Epidermal melanocyte (primary cell): ENCODE measurements around the gene VWA8.
"Not testable (repeated sequence)": the region's sequence is repeated elsewhere in the genome, so short reads cannot be mapped to it uniquely, and the experiment has no call there.

ENCODE experiments used
- DNase-seq: peaks from one replicate; pipeline ENCODE4 v3.0.0; 2011; ENCODE audit warnings: low spot score; ENCODE audit not compliant: insufficient read length

VWA8 gene

DNA sequence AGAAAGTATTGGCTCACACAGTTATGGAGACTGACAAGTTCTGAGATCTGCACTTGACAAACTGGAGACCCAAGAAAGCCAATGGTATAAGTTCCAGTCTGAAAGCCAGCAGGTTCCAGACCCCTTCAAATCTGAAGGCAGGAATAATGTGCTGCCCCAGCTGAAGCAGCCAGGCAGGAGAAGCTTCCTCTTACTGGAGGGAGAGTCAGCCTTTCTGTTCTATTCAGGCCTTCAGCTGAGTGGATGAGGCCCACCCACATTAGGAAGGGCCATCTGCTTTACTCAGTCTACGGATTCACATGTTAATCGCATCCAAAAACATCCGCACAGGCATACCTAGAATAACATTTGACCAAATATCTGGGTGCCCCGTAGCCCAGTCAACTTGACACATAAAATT lies 8.2 kb upstream of the VWA8 start:
- no peak for DNase-seq

- no peak for DNase-seq
Measured at GRCh38 chr13:41966671-41967070, 5.8 kb upstream of the VWA8 start.

DNA sequence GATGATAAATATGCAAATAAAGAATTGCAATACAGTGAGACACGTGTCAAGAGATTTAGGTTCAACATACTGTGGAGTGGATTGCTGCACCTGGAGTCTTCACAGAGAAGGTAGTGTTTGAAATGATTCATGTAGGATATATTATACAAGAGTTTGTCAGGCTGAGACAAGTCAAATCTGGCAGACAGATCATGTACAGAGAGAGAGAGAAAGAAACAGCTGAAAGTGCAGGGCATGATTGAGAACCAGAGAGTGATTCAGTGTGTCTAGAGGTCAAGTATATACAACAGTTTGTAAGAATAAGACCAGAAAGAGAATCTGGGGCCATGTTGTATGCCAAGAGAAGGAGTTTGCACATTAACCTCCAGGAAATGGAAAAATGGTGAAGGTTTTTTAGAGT lies 2.1 kb upstream of the VWA8 start:
- DNase-seq = no peak

DNA sequence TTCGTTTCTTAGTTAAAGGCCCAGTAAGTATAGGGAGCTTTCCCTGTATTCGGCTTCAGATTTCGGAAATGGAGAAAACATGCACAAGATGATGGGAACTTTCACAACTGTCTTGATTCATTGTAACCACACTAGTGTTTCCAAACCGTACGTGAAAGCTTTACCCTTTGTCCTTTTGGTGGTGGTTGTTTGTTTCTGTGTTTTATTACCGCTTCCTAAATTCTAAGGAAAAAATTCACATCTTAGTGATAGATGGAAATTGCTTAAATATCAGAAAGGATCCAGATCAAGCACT lies 504 bp upstream of the VWA8 start:
- peak; percentile 37 for DNase-seq

- DNase-seq = no peak
Measured at GRCh38 chr13:41960211-41960636, 685 bp downstream of the VWA8 start.

- DNase-seq = no peak
Measured at GRCh38 chr13:41956272-41956671, 4.6 kb downstream of the VWA8 start.

DNA sequence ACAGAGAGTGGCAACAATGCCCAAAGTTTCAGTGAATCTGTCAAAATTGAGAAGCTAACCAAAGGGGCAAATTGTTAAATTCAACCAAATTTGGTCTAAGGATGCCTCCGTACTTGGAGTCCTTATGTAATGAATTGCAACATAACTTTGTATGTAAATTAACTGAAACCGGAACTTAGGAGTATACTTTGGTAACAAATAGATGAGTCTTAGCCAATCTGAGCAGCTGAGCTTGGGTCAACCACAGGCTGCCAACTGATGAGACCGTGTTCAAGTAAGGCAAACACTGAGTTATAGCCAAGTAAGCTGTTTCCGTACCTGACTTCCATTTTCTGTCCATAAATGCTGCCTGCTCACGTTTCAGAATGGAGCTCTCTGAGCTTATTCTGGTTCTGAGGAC lies 5.3 kb downstream of the VWA8 start:
- no peak for DNase-seq

- no peak for DNase-seq
Measured at GRCh38 chr13:41954226-41954625, 6.7 kb downstream of the VWA8 start.

GRCh38 chr13:41952749-41953148 lies 8.2 kb downstream of the VWA8 start:
- no peak for DNase-seq

GRCh38 chr13:41949104-41949503 lies 11.8 kb downstream of the VWA8 start:
- not testable (repeated sequence) for DNase-seq

- DNase-seq = no peak
Measured at GRCh38 chr13:41945926-41946325, 15.0 kb downstream of the VWA8 start.

DNA sequence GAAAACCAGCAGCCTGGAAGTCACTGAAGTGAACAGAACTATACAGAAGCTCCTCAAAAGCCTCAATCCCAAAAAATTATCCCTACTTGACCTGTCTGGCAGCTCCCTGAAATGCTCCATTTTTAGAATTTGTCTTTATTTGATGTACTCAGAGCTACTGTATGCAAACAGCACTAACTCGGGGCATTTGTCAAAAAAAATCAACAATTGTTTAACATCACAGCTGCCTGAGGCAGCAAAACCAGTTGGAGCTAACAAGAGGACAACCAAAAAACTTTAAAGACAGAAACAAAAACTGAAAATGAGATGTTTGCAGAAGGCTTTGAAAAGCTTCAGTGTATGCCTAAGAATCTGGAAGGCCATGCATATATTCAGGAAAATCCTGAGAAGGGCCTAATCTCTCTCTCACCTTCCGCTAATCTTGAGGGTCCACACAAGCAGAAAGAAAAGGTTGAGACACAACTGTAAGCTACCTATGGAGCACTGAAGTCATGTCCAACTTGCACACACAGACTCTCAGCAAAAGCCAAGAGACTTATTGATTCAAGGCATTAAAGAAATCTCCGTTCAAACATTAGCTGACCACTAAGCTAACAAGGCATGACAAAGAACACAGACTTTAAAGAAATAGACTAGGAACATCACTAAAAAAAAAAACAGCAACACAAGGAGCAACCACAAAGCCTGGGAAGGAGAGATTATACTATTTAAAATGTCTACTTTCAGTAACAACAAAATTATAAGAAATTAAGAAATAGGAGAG lies 16.1 kb downstream of the VWA8 start:
- DNase-seq = no peak

GRCh38 chr13:41944229-41944628 lies 16.7 kb downstream of the VWA8 start:
- DNase-seq = no peak

DNA sequence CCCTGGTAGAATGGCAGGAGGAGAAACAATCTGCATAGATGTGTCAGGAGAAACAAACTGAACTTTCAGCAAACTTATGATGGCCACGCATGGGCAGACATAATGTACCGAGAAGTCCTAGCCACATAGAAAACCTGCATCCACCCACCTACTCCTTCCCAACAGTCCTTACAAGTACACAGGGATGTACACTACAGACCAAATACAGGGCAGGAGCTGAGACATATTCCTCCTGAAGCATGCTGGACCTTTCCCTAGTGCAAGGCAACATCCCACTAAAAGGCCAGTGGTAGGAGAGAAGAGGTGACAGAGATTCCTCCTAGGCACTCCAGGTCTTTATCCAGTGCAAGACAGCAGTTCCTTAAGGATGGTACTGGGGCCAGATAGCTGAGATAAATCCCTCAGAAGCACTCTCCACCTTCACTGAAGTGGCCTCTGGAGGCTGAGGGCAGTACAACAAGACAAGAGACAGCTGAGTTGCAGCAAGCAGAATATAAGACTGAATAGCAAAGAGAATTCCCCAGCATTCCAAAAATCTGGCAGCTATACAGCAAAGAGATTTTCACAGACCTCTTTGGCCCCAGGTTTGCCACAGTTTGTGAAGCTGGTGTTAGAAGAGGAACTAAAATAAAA lies 18.3 kb downstream of the VWA8 start:
- no peak for DNase-seq

DNA sequence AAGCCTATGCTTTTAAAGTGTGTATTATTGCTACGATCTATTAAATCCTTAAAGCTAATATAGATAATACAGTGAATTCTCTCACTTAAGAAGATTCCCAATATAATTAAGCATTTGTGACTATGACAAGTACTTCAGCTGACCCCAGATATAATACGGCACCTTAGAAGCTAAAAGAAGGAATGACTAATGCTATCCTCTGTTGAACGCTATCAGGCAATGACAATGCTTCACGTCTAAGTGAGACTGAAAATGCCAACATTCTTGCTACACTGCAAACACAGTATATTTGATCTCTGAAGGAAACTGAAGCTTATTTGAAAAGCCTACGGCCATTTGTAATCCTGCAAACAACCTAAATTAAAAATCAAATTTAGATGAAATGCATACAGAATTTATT lies 19.7 kb downstream of the VWA8 start:
- DNase-seq = no peak

GRCh38 chr13:41939398-41939797 lies 21.5 kb downstream of the VWA8 start:
- DNase-seq = no peak

- no peak for DNase-seq
Measured at GRCh38 chr13:41938918-41939317, 22.0 kb downstream of the VWA8 start.

DNA sequence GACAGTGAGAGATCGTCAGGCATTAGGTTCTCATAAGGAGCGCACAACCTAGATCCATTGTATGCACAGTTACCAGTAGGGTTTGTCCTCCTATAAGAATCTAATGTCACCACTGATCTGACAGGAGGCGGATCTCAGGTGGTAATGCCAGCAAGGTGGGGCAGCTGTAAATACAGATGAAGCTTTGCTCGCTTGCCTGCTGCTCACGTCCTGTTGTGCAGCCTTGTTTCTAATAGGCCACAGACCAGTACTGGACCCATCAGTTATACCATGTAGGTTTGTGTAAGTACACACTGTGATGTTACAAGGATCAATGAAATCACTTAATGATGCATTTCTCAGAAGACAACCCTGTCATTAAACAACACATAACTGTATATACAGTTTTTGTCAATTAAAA lies 23.5 kb downstream of the VWA8 start:
- DNase-seq = no peak

DNA sequence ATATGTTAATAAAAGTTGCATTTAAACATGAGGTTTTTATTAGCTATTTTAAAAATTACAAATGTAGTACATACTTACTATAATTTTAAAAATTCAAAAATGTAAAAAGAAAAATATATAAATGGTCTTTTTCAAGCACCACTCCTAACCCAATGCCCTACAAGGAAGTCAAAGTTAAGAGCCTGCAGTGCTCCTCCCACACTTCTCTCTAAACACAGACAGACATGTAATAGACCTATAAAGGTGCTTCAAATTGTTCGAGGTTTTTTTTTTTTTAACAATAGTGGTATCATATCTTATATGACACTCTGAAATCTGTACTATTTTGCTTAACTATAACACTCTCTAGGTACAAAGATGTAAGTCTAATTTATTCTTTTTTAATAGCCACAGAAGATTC lies 25.4 kb downstream of the VWA8 start:
- no peak for DNase-seq

GRCh38 chr13:41934994-41935393 lies 25.9 kb downstream of the VWA8 start:
- DNase-seq = no peak

- DNase-seq = no peak
Measured at GRCh38 chr13:41934120-41934519, 26.8 kb downstream of the VWA8 start.

GRCh38 chr13:41931337-41931736 lies 29.6 kb downstream of the VWA8 start:
- no peak for DNase-seq

DNA sequence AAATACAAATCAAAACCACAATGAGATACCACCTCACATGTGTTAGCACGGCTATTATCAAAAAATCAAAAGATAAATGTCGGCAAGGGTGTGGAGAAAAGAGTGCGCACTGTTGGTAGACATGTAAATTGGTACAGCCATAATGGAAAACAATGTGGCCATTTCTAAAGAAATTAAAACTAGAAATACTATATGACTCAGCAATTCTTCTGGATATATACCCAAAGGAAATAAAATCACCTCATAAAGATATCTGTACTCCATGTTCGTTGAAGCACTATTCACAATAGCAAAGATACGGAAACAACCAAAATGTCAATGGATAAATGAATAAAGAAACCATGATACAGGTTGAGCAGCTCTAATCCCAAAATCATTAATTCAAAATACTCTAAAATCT lies 30.8 kb downstream of the VWA8 start:
- DNase-seq = no peak
